RPMI7951 (cell line): ENCODE measurements around the gene HLA-DMA. TPM values are rescaled to one million over a fixed set of nuclear protein-coding genes. Genes with fewer than 3 reads are reported as not detected.

Experiments used
- DNase-seq: peaks from one replicate; pipeline ENCODE4 v3.0.0-alpha.2; 2012; ENCODE audit warnings: low read depth
- total RNA-seq: library from RNA; depleted of rRNA; stranded (reverse); fragments of >200 nt; shearing (Covaris generic); gene quantifications from 2 replicates; pipeline ENCODE4 v1.2.3, GENCODE V29; 2014; rRNA removed

Gene HLA-DMA
- 10.1 and 10.9 TPM in 2 replicates for total RNA-seq

GRCh38 chr6:32952817-32953739, at the start of gene HLA-DMA:
Gene HLA-DMA, minus strand, starts transcription at chr6:32953097. Its CDS starts 61 bp downstream, at chr6:32953036.
- DNase-seq, result peak; percentile 95

- DNase-seq, result no peak
These were observed 48.8 kb upstream of the HLA-DMA start for GRCh38 chr6:33001685-33002084.

GRCh38 chr6:33000055-33000454, 47.2 kb upstream of the HLA-DMA start:
- no peak for DNase-seq

GRCh38 chr6:32995448-32995847, 42.6 kb upstream of the HLA-DMA start:
- no peak for DNase-seq

- no peak for DNase-seq
These were observed 40.6 kb upstream of the HLA-DMA start for GRCh38 chr6:32993363-32993973.

- no peak for DNase-seq
These were observed 39.1 kb upstream of the HLA-DMA start for GRCh38 chr6:32991972-32992371.

GRCh38 chr6:32989368-32989767, 36.5 kb upstream of the HLA-DMA start:
- DNase-seq, result no peak

- DNase-seq, result peak; percentile 81
These were observed 31.9 kb upstream of the HLA-DMA start for GRCh38 chr6:32984622-32985389.

- DNase-seq, result no peak
These were observed 31.2 kb upstream of the HLA-DMA start for GRCh38 chr6:32983964-32984621.

- no peak for DNase-seq
These were observed 30.6 kb upstream of the HLA-DMA start for GRCh38 chr6:32983493-32983848.

- DNase-seq, result no peak
These were observed 30.0 kb upstream of the HLA-DMA start for GRCh38 chr6:32982702-32983492.

GRCh38 chr6:32982084-32982701, 29.3 kb upstream of the HLA-DMA start:
- DNase-seq, result no peak

- no peak for DNase-seq
These were observed 27.7 kb upstream of the HLA-DMA start for GRCh38 chr6:32980488-32981038.

- no peak for DNase-seq
These were observed 27.0 kb upstream of the HLA-DMA start for GRCh38 chr6:32979720-32980487.

GRCh38 chr6:32977953-32978324, 25.0 kb upstream of the HLA-DMA start:
- no peak for DNase-seq

- DNase-seq, result no peak
These were observed 24.5 kb upstream of the HLA-DMA start for GRCh38 chr6:32977272-32977952.

- DNase-seq, result no peak
These were observed 23.6 kb upstream of the HLA-DMA start for GRCh38 chr6:32976334-32977069.

GRCh38 chr6:32975886-32976285, 23.0 kb upstream of the HLA-DMA start:
- DNase-seq, result no peak
